K562 (cell line): ENCODE measurements around the gene IFNGR2. TPM values are rescaled to one million over a fixed set of nuclear protein-coding genes. Genes with fewer than 3 reads are reported as not detected.

Experiments used
- DPF2 ChIP-seq: fragments of 450-650 bp; IDR thresholded peaks from 2 replicates; pipeline ENCODE4 v1.6.1; 2016
- FOS ChIP-seq: IDR thresholded peaks from 3 replicates; pipeline ENCODE4 v1.6.1; 2011; ENCODE audit not compliant: insufficient read length; ENCODE audit errors: extremely low read depth
- LCOR ChIP-seq: sonication (generic); formaldehyde crosslinking; IDR thresholded peaks from 2 replicates; pipeline ENCODE4 v1.8.0; 2022; ENCODE audit warnings: mild to moderate bottlenecking, missing genetic modification reagents
- MEIS2 ChIP-seq: fragments of 450-650 bp; IDR thresholded peaks from 2 replicates; pipeline ENCODE4 v1.6.1; 2014; ENCODE audit warnings: mild to moderate bottlenecking; ENCODE audit not compliant: partially characterized antibody
- RBM17 ChIP-seq: fragments of 200-400 bp; formaldehyde crosslinking; IDR thresholded peaks from 2 replicates; pipeline ENCODE4 v1.6.1; 2017; ENCODE audit warnings: low read depth, mild to moderate bottlenecking, low read length, borderline replicate concordance
- REST ChIP-seq, 2 experiments: fragments of 450-650 bp; formaldehyde crosslinking in 1 of 2; IDR thresholded peaks; 2 replicates each; pipeline versions ENCODE4 v1.4.0 to v1.6.1; 2014 to 2020; ENCODE audit warnings: mild to moderate bottlenecking in 2 of 2, borderline replicate concordance in 1 of 2, low read depth in 1 of 2
- SMARCA4 ChIP-seq: fragments of 450-650 bp; IDR thresholded peaks from 2 replicates; pipeline ENCODE4 v1.6.1; 2016
- SMARCB1 ChIP-seq: IDR thresholded peaks from 2 replicates; pipeline ENCODE4 v1.6.1; 2011; ENCODE audit warnings: improper control_type of control experiment, low read depth; ENCODE audit not compliant: insufficient read length
- STAT5A ChIP-seq: IDR thresholded peaks from 2 replicates; pipeline ENCODE4 v1.6.1; 2012; ENCODE audit warnings: low read length, inconsistent platforms, borderline replicate concordance
- TAF15 ChIP-seq: fragments of 200-400 bp; formaldehyde crosslinking; IDR thresholded peaks from 2 replicates; pipeline ENCODE4 v1.6.1; 2017; ENCODE audit warnings: mild to moderate bottlenecking, low read depth, low read length, moderate library complexity
- TBL1XR1 ChIP-seq, 2 experiments: IDR thresholded peaks; 2 replicates each; pipeline ENCODE4 v1.6.1; 2012; ENCODE audit warnings: improper control_type of control experiment in 2 of 2, low read length in 2 of 2, mild to moderate bottlenecking in 1 of 2
- TEAD2 ChIP-seq: fragments of 450-650 bp; IDR thresholded peaks from 2 replicates; pipeline ENCODE4 v1.6.1; 2016; ENCODE audit warnings: missing genetic modification characterization, control low read depth, missing compliant biosample characterization
- ZBED1 ChIP-seq: IDR thresholded peaks from 2 replicates; pipeline ENCODE4 v1.6.1; 2014
- ZBTB2 ChIP-seq: fragments of 450-650 bp; IDR thresholded peaks from 2 replicates; pipeline ENCODE4 v1.6.1; 2016; ENCODE audit warnings: antibody characterized with exemption
- ZHX1 ChIP-seq: fragments of 150-350 bp; conservative IDR thresholded peaks from 2 replicates; pipeline ENCODE4 v1.6.1; 2014; ENCODE audit warnings: low read length
- ZKSCAN8 ChIP-seq: fragments of 200-800 bp; sonication (Bioruptor generic); IDR thresholded peaks from 2 replicates; pipeline ENCODE4 v1.6.1; 2016; ENCODE audit warnings: missing genetic modification characterization, missing compliant biosample characterization
- ZNF174 ChIP-seq: fragments of 250-450 bp; sonication (Bioruptor Pico); IDR thresholded peaks from 2 replicates; pipeline ENCODE4 v1.4.0; 2020; ENCODE audit warnings: mild to moderate bottlenecking
- polyA plus RNA-seq, 8 experiments: library from polyadenylated mRNA; depleted of rRNA in 4 of 8; stranded (reverse) in 5 of 8; unstranded in 3 of 8; fragments of >200 nt; fragmentation: Nextera tagmentation in 2 of 8; fragmentation: Illumina TruSeq in 1 of 8; extraction: Ambion mirVana in 2 of 8; extraction: Trizol in 1 of 8; gene quantifications; 2 replicates each; pipeline versions ENCODE4 v1.2.1 to v1.2.3, GENCODE V29; 2011 to 2014; ENCODE audit warnings: inconsistent platforms in 1 of 8, missing spikeins in 1 of 8
- total RNA-seq, 7 experiments: library from RNA; depleted of rRNA in 6 of 7; stranded (reverse); fragments of >200 nt in 6 of 7; fragmentation: Illumina TruSeq in 2 of 7; extraction: Trizol in 2 of 7; gene quantifications; 2 replicates each; pipeline versions ENCODE4 v1.2.1 to v1.2.3, GENCODE V29; 2011 to 2021; ENCODE audit warnings: low replicate concordance in 1 of 7

The IFNGR2 gene
- total and polyA plus RNA-seq, 9 of the 15 experiments (the other 6 are each of a cell fraction or from before 2014, with no cell fraction given), result 6.7 to 58.0 (median 28.5) TPM

- TF ChIP-seq ZNF174 (CRISPR knock-in tag), result no peak
- no peak for TF ChIP-seq ZBTB2
- no peak for TF ChIP-seq TAF15
- no peak for TF ChIP-seq ZBED1
- no peak for TF ChIP-seq LCOR
- TF ChIP-seq ZHX1, result no peak
- TF ChIP-seq ZKSCAN8 (CRISPR knock-in tag), result no peak
- peak; percentile 66 for TF ChIP-seq MEIS2
- peak; percentile 36; the same call in 1 of the 2 replicates for TF ChIP-seq DPF2
- peak; percentile 23 for TF ChIP-seq FOS
- peak; percentile 53; the same call in 1 of the 2 replicates for TF ChIP-seq STAT5A
- TF ChIP-seq RBM17, result no peak
- TF ChIP-seq REST (IDR thresholded peaks at IDR 0.05; ENCODE audit: borderline replicate concordance), result peak; percentile 10; the same call in 1 of the 2 replicates
- TF ChIP-seq REST (CRISPR knock-in tag; IDR thresholded peaks at IDR 0.05; ENCODE audit: low read depth), result no peak
- TF ChIP-seq SMARCA4, result peak; percentile 75
- TF ChIP-seq SMARCB1, result no peak
- TF ChIP-seq TBL1XR1 (IDR thresholded peaks at IDR 0.05; ENCODE audit: low read length in 2 of 2), result no peak
- TF ChIP-seq TEAD2, result no peak
Measured at GRCh38 chr21:33434770-33435360, 31.7 kb downstream of the IFNGR2 start (continued).
